Measurements from ENCODE around the gene CNGA4.
"Not testable (repeated sequence)": the region's sequence is repeated elsewhere in the genome, so short reads cannot be mapped to it uniquely, and the experiment has no call there.

The CNGA4 gene

DNA sequence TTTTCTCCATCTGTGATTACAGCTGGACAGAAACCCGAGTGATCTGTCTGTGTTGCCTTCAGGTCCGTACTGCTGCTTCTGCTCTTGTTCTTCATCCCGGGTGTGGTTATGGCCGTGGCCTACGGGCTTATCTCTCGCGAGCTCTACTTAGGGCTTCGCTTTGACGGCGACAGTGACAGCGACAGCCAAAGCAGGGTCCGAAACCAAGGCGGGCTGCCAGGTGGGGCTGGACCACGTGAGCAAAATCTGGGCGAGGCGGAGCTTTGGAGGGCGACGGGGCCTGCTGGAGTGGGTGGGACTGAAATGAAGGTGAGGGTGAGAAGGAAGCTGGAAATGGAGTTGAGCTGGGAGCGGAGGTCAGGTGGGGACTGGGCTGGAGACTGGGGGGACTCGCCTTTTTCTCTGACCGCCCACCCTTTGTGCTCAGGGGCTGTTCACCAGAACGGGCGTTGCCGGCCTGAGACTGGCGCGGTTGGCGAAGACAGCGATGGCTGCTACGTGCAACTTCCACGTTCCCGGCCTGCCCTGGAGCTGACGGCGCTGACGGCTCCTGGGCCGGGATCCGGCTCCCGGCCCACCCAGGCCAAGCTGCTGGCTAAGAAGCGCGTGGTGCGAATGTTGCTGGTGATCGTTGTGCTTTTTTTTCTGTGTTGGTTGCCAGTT lies 31.8 kb downstream of the CNGA4 start:
- no peak for DNase-seq

DNA sequence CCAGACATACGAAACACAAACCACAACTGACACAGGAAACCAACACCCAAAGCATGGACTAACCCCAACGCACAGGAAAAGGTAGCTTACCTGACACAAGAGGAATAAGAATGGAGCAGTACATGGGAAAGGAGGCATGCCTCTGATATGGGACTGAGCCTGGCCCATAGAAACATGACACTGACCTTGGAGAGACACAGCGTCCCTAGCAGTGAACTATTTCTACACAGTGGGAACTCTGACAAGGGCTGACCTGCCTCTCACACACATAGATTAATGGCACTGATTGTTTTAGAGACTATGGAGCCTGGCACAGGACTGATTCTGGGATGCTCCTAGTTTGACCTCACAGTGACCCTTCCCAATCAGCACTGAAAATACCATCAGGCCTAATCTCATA lies 32.7 kb downstream of the CNGA4 start:
- no peak for DNase-seq

DNA sequence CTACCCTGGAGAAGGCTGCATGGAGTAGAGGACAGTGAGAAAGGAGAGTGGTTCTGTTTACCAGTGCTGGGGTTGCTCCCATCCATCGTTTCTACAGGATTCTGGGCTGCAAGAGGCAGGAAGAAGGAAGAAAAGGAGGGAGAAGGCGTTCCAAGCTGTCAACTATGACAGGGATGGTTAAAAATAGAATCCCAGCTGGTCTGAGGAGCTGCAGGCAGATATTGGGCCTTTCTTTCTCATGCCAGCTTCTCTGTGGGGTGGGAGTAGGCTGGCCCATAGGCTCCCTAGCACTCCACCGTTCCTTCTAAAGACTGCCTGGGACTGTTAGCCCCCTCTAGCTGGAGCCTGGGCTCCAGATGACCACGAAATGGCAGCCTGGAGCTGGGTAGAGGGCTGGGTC lies 34.3 kb downstream of the CNGA4 start:
- DNase-seq, result no peak

DNA sequence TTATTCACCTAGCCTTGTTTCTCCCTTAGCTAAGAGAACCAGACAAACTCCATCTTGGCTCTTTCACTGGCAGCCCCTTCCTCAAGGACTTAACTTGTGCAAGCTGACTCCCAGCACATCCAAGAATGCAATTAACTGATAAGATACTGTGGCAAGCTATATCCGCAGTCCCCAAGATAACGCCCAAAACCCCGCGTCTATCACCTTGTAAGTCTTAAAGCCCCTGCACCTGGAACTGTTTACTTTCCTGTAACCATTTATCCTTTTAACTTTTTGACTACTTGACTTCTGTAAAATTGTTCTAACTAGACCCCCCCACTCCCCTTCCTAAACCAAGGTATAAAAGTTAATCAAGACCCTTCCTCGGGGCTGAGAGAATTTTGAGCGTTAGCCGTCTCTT lies 41.9 kb downstream of the CNGA4 start:
- not testable (repeated sequence) for DNase-seq

DNA sequence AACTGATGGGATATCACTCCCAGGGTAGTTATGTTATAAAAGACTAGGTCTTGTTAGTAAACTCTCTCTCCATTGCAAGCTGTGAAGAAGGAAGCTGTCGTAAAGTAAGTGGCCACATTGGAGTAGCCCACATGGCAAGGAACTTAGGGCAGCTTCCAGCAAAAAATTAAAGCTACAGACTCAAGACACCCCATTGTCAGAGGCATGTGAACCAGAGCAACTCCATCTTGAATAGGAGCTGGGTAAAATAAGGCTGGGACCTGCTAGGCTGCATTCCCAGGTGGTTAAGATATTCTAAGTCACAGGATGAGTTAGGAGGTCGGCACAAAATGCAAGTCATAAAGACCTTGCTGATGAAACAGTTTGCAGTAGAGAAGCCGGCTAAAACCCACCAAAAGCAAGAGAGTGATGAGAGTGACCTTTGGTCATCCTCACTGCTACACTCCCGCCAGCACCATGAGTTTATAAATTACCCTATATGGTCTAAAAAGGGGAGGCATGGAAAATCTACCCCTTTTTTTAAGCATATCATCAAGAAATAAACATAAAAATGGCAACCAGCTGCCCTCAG lies 44.6 kb downstream of the CNGA4 start:
- DNase-seq, result no peak

DNA sequence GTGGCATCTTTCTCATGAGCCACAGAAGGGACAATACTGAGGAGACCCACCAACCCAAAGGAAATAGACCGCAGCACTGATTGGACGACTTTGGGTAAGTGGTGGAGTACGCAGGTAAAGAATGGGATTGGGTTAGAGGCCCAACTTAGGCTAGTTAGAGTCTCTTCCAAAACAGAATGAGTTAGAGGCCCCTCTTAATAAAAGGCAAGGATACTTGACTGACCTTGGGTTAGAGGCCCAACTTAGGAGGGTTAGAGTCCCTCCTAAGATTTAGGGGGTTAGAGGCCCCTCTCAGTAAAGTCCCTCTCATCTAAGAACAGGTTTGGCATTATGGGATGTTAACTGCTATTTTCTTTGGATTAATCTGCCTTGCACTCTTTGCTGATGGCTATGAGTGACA lies 45.4 kb downstream of the CNGA4 start:
- DNase-seq, result no peak

DNA sequence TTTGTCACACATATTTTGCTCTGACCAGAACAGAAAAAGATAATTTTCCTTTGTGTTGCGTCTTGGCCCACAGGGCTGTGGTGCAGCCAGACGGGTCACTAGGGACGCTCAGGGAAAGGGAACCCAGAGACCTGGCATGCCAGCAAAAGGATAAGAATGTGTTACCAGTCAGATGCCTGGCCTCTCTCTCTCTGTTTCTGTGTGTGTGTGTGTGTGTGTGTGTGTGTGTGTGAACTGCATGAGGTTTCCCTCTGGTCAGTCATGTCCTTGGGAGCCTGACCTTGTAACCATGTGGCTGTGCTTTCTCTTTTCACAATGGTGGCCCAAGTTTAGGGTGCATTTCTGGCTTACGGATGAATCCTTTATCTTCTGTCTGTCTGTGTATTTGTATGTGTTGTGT lies 46.1 kb downstream of the CNGA4 start:
- DNase-seq, result no peak

All from activated T-cell treated with anti-CD3 and anti-CD28 coated beads, Interleukin-2, amount 50 U/mL, for 1 hour (primary cell).